Retinal pigment epithelial cell (primary cell): Measurements from ENCODE around the gene GUCY1A2.

ENCODE experiments used
- DNase-seq: peaks from one replicate; pipeline ENCODE4 v3.0.0-alpha.2; 2010; ENCODE audit warnings: low read depth
- H3K4me3 ChIP-seq: 2 replicates; pipeline ENCODE4 v1.5.1; 2011; ENCODE audit warnings: mild to moderate bottlenecking, low read length, control low read depth, moderate library complexity
- TF ChIP-seq, protein P1 (sequence below): conservative IDR thresholded peaks from 2 replicates; pipeline ENCODE4 v1.5.1; 2011; ENCODE audit warnings: low read depth, low read length, control low read depth, inconsistent platforms

Gene GUCY1A2

GRCh38 chr11:106763501-106763900, 254.8 kb downstream of the GUCY1A2 start:
- TF ChIP-seq, protein P1, sequence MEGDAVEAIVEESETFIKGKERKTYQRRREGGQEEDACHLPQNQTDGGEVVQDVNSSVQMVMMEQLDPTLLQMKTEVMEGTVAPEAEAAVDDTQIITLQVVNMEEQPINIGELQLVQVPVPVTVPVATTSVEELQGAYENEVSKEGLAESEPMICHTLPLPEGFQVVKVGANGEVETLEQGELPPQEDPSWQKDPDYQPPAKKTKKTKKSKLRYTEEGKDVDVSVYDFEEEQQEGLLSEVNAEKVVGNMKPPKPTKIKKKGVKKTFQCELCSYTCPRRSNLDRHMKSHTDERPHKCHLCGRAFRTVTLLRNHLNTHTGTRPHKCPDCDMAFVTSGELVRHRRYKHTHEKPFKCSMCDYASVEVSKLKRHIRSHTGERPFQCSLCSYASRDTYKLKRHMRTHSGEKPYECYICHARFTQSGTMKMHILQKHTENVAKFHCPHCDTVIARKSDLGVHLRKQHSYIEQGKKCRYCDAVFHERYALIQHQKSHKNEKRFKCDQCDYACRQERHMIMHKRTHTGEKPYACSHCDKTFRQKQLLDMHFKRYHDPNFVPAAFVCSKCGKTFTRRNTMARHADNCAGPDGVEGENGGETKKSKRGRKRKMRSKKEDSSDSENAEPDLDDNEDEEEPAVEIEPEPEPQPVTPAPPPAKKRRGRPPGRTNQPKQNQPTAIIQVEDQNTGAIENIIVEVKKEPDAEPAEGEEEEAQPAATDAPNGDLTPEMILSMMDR, result no peak
- DNase-seq, result no peak
- H3K4me3 ChIP-seq, result no peak overlapping the region

DNA sequence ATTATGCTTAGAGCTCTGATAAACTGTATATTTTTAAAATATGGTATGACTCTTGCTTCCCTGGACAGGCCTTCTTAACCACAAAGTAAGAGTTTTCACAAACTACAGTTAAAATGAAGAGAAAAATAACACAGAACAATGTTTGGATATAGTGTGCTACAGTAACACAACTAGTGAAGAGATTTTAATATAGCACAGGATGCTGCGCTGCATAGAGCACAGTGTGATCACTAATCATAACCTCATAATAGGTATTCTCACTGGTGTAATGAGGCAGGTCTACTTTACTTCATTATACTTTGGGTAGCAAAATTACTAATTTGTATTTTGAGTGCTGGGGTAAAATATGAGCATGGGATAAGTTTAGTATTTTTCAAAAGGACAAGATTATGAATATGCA, 256.5 kb downstream of the GUCY1A2 start:
- no peak for DNase-seq
- TF ChIP-seq, protein P1, result no peak
- no peak overlapping the region for H3K4me3 ChIP-seq

- DNase-seq, result no peak
- TF ChIP-seq, protein P1, result no peak
- no peak overlapping the region for H3K4me3 ChIP-seq
Observed at GRCh38 chr11:106761240-106761639, 257.0 kb downstream of the GUCY1A2 start.

DNA sequence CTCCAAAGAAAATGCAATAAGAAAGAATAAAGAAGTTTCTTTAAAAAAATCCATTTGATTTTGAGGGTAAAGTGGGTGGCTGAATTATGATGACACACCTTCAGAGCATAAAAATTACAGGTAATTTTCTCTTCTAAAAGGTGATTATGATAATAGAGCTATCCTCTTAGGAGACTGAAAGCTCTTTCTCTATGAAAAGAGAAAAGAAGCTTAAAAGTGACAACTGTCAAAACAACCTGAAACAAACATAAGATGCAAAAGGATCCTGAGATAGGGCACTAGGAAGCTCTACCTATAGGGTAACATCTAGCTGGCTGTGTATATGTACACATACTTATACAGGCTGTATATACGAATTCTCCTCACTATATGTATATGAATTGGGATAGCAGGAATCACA, 270.2 kb downstream of the GUCY1A2 start:
- H3K4me3 ChIP-seq, result no peak overlapping the region
- TF ChIP-seq, protein P1, result no peak
- DNase-seq, result no peak

GRCh38 chr11:106745941-106746340, 272.3 kb downstream of the GUCY1A2 start:
- no peak for DNase-seq

DNA sequence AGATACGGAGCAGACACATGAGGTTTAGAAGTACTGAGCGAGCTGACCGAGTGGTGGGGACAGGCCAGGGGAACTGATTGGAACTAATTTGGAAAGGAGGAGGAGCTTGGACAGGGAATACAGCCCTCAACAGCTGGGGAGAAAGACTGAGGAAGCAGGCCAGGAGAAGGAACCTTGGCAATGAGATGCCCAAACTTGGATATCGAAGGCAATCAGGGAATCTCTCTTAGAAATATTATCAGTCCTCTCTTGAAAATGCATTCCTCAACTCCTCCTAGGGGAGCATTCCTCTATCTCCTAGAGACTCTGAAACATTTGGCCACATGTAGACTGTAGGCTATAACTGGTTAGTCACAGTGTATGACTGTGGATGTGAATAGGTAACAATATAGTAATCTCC, 284.6 kb downstream of the GUCY1A2 start:
- DNase-seq, result no peak
- no peak overlapping the region for H3K4me3 ChIP-seq
- TF ChIP-seq, protein P1, result no peak

More at GRCh38 chr11:106745941-106746340, 272.3 kb downstream of the GUCY1A2 start:
- TF ChIP-seq, protein P1, result no peak
- no peak overlapping the region for H3K4me3 ChIP-seq

DNA sequence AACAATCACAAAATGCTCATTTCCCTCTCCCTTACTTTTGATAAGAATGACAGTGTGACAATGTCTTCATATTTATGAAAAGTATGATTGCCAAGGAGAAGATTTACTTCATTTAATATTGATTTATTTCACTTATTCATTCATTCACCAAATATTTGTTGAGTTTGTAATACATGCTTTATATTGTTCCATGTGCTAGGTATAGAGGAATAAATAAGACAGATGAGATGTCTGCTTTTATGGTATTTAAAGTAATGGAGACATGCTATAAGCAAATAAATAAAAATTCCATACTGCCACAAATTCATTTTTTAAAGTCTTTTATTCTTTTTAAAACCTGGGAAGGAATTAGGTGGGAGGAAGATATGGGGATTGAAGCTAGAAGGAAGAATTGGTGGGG, 289.4 kb downstream of the GUCY1A2 start:
- no peak overlapping the region for H3K4me3 ChIP-seq
- TF ChIP-seq, protein P1, result no peak
- no peak for DNase-seq
